ENCODE results near the gene ZNF639.

DNA sequence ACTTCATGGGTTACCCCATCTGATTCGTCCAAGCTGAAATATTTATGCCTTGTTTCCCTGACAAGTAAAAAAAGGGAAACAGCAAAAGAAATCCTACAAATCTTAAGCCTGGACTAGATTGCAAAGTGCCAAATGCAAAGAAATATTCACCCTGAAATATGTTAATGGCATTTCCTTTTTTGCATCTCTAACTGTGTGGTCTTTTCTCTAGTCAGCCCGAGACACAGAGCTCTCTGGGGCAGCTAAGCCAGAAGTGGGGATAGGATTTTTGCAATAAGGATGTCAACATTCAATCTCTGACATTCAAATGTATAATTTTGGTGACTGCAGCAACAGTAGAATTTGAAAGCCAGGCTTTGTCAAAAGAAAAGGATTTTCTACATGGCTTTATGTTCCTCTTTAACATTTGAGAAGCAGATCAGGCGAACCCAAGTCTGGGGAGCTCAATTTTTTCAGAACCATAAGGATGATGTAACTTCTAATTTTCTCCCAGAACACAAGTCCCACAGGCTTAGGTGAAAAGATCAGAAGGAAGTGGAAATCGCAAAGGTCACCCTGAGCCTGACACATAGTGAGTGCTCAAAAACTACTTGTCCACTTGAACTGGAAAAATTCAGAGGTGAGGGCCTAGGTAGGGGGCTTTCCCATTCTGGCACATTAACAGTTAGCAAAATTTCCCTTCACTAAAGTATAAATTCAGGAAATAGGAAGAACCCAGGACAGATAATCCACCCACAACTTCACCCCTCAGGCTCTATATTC is 43.7 kb upstream of the ZNF639 start:
- TF ChIP-seq KDM1A (IDR thresholded peaks at IDR 0.05; ENCODE audit: borderline replicate concordance) (no peak), GABPA (IDR thresholded peaks at IDR 0.05; ENCODE audit: low read depth) (no peak), ASH2L (IDR thresholded peaks at IDR 0.05; ENCODE audit: borderline replicate concordance, low read depth) (no peak), RAD51 (IDR thresholded peaks at IDR 0.05) (no peak), POLR2A (IDR thresholded peaks at IDR 0.05; ENCODE audit: low read depth, low read length) (no peak), EZH2 (IDR thresholded peaks at IDR 0.05; ENCODE audit: borderline replicate concordance, control insufficient read depth, low read depth, low read length) (no peak), SMC3 (IDR thresholded peaks at IDR 0.05; ENCODE audit: borderline replicate concordance, low read length) (no peak), JUND (IDR thresholded peaks at IDR 0.05; ENCODE audit: low read depth, low read length) (no peak)
- TF ChIP-seq, protein P1, sequence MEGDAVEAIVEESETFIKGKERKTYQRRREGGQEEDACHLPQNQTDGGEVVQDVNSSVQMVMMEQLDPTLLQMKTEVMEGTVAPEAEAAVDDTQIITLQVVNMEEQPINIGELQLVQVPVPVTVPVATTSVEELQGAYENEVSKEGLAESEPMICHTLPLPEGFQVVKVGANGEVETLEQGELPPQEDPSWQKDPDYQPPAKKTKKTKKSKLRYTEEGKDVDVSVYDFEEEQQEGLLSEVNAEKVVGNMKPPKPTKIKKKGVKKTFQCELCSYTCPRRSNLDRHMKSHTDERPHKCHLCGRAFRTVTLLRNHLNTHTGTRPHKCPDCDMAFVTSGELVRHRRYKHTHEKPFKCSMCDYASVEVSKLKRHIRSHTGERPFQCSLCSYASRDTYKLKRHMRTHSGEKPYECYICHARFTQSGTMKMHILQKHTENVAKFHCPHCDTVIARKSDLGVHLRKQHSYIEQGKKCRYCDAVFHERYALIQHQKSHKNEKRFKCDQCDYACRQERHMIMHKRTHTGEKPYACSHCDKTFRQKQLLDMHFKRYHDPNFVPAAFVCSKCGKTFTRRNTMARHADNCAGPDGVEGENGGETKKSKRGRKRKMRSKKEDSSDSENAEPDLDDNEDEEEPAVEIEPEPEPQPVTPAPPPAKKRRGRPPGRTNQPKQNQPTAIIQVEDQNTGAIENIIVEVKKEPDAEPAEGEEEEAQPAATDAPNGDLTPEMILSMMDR (IDR thresholded peaks at IDR 0.05 in 2 of 3, conservative IDR thresholded peaks at IDR 0.05 in 1 of 3; ENCODE audit: control insufficient read depth in 2 of 3, extremely low read depth in 1 of 3, insufficient read depth in 1 of 3, low read depth in 3 of 3, low read length in 3 of 3) = no peak
- TF ChIP-seq, protein P2, sequence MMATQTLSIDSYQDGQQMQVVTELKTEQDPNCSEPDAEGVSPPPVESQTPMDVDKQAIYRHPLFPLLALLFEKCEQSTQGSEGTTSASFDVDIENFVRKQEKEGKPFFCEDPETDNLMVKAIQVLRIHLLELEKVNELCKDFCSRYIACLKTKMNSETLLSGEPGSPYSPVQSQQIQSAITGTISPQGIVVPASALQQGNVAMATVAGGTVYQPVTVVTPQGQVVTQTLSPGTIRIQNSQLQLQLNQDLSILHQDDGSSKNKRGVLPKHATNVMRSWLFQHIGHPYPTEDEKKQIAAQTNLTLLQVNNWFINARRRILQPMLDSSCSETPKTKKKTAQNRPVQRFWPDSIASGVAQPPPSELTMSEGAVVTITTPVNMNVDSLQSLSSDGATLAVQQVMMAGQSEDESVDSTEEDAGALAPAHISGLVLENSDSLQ (IDR thresholded peaks at IDR 0.05) = no peak
- TF ChIP-seq, protein P3, sequence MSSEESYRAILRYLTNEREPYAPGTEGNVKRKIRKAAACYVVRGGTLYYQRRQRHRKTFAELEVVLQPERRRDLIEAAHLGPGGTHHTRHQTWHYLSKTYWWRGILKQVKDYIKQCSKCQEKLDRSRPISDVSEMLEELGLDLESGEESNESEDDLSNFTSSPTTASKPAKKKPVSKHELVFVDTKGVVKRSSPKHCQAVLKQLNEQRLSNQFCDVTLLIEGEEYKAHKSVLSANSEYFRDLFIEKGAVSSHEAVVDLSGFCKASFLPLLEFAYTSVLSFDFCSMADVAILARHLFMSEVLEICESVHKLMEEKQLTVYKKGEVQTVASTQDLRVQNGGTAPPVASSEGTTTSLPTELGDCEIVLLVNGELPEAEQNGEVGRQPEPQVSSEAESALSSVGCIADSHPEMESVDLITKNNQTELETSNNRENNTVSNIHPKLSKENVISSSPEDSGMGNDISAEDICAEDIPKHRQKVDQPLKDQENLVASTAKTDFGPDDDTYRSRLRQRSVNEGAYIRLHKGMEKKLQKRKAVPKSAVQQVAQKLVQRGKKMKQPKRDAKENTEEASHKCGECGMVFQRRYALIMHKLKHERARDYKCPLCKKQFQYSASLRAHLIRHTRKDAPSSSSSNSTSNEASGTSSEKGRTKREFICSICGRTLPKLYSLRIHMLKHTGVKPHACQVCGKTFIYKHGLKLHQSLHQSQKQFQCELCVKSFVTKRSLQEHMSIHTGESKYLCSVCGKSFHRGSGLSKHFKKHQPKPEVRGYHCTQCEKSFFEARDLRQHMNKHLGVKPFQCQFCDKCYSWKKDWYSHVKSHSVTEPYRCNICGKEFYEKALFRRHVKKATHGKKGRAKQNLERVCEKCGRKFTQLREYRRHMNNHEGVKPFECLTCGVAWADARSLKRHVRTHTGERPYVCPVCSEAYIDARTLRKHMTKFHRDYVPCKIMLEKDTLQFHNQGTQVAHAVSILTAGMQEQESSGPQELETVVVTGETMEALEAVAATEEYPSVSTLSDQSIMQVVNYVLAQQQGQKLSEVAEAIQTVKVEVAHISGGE (CRISPR knock-in tag; IDR thresholded peaks at IDR 0.05) = no peak

Data from GM12878 (cell line).